Glomerular endothelial cell (primary cell): ENCODE measurements around the gene KLHL20. TPM values are rescaled to one million over a fixed set of nuclear protein-coding genes. Genes with fewer than 3 reads are reported as not detected.
"Not testable (repeated sequence)": the region's sequence is repeated elsewhere in the genome, so short reads cannot be mapped to it uniquely, and the experiment has no call there.

Experiments
- DNase-seq: peaks from one replicate; pipeline ENCODE4 v3.0.0-alpha.2; 2011; ENCODE audit warnings: low read depth, low spot score; ENCODE audit errors: extremely low read depth
- total RNA-seq: library from RNA; depleted of rRNA; stranded (reverse); fragments of >200 nt; gene quantifications from 2 replicates; pipeline ENCODE4 v1.2.3, GENCODE V29; 2015

KLHL20 gene
- total RNA-seq, 1 donor from 2014 or later, result 23.0 TPM

DNA sequence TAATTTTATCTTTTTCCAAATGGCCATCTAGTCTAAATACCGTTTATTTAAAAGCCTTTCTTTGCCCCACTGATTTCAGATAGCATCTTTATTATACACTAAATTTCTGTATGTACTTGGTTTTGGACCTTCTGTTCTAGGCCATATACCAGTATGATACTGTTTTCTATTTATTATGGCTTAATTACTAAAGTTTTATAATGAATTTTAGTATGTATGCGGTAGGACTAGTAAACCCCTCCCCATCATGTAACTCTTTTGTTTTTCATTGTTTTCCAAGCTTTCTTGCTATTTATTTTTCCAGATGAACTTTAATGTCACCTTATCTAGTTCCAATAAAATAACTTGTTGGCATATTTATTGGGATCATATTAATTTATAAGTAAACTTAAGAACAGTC lies 29.9 kb downstream of the KLHL20 start:
- no peak for DNase-seq

DNA sequence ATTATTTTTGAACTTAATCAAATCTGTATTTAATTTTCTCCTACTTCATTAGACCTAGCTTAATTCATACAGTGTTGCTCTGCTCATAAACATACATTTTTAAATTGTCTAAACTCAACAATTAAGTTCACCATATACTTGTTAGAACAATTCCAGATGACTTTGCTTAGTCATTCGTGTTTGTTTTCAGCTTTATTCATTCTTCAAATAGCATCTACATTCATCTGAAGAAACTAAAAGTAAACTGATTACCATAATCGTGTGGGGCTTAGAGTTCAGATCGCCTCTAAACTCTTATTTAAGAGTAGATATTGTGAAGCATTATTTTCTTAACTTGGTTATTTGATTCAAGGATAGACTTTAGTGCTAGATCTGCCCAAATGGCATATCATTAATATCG lies 34.4 kb downstream of the KLHL20 start:
- DNase-seq, result no peak

DNA sequence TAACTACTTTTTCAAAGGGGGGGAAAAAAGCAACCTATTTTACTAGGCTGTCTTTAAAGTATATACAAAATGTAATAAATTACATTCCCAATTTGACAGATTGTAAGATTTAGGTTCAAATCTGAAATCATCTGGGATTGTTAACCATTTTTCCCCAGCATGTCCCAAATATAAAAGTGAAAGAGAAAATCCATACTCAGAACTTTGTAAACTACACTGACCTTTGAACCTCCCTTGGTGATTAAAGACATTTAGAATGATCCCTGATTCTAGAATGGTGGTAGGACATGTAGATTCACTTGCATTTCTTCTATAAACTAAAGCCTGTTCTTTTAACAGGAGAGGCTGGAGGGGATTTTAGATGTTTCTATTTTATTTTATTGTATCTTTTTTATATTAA lies 39.0 kb downstream of the KLHL20 start:
- DNase-seq, result no peak

DNA sequence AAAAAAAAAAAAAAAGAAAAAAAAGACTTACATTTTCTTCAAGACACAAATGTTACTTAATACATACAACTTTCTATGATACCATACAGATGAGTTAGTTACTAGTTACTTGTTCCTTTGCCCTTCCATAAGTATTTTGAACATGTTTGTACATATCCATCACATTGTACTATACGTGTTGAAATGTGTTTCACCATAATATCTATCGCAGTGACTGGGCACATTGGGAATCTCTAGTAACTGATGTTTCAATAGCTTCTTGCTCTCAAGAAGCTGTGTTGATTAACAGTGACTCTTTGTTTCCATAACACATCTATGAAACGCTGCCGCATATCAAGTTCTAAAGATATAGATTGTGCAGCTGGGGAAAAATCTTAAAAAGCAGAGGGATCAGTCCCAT lies 42.9 kb downstream of the KLHL20 start:
- no peak for DNase-seq

DNA sequence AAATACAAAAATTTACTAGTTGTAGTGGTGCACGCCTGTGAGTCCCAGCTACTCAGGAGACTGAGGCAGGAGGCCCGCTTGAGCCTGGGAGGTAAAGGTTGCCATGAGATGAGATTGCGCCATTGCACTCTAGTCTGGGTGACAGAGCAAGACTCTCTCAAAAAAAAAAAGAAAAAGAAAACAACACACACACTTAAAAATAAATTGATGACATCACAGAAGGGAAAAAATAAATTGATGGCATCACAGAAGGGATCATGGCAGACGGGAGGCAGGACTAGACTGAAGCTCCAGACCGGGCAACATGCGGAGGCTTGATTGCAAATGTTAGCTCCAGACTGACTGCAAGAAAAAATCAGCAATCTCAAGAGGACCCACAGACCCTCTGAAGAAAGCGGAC lies 43.3 kb downstream of the KLHL20 start:
- DNase-seq, result no peak

DNA sequence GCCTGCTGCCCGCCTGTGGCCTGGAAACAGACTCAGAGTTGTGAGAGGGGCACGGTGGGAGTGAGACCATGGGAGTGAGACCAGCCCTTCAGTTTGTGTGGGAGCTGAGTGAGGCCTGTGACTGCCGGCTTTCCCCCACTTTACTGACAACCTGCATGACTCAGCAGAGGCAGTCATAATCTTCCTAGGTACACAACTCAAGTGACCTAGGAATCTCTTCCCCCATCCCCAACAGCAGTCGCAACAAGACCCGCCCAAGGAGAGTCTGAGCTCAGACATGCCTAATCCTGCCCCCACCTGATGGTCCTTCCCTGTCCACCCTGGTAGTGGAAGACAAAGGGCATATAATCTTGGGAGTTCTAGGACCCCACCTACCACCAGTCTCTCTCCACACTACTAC lies 44.2 kb downstream of the KLHL20 start:
- DNase-seq, result no peak

DNA sequence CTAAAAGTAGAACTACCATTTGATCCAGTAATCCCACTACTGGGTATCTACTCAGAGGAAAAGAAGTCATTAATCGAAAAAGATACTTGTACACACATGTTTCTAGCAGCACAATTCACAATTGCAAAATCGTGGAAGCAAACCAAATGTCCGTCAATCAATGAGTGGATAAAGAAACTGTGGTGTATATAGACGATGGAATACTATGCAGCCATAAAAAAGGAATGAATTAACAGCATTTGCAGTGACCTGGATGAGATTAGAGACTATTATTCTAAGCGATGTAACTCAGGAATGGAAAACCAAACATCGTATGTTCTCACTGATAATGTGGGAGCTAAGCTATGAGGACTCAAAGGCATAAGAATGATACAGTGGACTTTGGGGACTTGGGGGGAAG lies 49.5 kb downstream of the KLHL20 start:
- DNase-seq, result not testable (repeated sequence)

DNA sequence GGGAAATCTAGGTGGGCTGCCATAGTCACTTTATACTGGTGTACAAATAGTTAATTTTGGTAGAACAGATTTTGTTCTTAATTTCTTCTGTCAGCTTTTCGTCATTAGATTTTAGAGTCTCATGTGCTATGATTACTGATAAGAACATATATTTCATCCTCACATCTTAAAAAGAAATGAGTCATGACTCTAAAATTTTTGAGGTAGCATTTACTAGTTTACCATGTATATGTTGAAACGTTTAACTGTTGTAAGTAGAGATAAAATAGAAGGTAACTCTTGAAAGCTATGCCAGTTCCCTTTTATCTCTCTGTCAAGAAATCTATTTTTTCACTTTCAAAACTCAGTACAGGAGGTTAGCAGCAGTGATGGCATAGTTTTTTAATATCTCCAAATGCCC lies 53.4 kb downstream of the KLHL20 start:
- no peak for DNase-seq

DNA sequence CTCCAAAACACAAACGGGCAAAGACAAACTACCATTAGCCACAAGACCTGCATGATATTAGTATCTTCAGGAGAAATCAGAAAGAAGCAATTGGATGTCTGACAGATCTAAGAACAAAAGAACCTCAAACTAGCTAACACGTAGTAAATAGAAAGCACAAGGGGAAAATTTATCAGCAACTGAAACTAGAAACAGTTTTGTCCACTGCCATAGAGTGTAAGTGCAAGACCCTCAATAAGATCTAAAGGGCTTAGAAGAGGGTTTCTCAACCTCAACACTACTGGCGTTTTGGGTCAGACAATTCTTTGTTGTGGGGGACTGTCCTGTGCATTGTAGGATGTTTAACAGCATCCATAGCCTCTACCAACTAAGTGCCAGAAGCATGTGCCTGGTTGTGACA lies 54.0 kb downstream of the KLHL20 start:
- no peak for DNase-seq

DNA sequence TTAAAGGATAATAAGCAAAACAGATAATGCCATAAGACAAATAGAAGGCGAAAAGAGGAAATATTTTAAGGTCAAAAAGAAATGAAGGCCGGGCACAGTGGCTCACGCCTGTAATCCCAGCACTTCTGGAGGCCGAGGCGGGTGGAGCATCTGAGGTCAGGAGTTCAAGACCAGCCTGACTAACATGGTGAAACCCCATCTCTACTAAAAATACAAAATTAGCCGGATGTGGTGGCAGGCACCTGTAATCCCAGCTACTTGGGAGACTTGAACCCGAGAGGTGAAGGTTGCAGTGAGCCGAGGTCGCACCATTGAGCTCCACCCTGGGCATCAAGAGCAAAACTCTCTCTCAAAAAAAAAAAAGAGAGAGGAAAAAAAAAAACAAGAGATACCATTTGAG lies 55.5 kb downstream of the KLHL20 start:
- not testable (repeated sequence) for DNase-seq

DNA sequence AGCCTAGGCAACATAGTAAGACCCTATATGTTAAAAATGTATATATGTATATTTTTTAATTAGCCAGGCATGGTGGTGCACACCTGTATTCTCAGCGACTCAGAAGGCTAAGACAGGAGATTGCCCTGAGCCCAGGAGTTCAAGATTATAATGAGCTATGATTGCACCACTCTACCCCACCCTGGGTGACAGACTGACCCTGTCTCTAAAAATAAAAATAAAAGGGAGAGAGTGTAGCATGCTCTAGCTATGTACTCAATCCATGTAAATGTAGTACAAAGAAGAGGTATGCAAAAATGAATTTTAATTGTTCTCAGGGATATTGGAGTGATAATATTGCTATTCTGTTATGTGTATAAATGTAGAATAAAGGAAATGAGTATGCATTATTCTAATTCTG lies 56.8 kb downstream of the KLHL20 start:
- DNase-seq, result no peak

DNA sequence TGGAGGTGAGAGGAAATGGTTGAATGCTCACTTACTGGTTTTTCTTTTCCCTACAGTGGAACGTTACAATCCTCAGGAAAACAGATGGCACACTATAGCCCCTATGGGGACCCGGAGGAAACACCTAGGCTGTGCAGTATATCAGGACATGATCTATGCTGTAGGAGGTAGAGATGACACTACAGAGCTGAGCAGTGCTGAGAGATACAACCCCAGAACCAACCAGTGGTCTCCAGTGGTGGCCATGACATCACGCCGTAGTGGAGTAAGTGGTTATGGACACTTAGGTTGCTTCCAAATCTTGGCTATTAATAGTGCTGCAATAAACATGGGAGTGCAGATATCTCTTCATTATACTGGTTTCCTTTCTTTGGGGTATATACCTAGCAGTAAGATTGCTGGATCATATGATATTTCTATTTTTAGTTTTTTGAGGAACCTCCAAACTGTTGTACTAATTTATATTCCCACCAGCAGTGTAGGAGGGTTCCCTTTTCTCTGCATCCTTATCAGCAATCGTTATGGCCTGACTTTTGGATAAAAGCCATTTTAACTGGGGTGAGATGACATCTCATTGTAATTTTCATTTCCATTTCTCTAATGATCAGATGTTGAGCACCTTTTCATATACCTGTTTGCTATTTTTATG lies 60.9 kb downstream of the KLHL20 start:
- no peak for DNase-seq

DNA sequence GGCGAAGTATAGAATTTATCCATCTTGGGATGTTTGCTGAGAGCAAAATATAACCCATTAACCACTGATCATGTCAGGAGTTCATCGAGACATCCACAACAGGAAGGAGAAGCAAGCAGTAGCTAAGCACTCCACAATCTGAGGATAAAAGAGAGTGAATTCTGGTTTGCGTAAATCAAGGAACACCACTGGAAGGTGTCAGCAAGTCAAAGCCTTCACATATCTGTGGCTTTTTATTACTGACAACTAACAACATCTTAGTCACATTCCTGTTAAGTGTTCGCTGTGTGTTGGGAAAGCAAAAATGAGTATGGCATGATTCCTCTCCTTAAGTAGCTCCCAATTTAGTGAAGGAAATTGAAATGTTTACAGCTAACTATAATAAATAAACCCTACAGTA lies 65.2 kb downstream of the KLHL20 start:
- no peak for DNase-seq

DNA sequence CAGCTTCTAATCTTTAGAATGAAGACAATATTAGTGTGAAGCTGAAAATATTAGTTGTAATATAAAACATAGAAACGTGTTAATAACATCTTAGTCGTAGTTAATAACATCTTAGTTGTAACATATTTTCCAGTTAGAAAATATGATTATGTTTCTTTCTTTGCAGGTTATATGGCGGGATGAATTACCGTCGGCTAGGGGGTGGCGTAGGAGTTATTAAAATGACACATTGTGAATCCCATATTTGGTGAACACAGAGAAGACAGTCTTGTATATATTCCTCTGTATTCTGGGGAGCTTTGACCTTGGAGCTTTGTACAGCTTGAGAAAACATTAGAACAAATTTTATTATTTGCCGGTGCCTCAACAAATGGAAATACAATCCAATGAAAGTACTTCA lies 70.2 kb downstream of the KLHL20 start:
- DNase-seq, result no peak

DNA sequence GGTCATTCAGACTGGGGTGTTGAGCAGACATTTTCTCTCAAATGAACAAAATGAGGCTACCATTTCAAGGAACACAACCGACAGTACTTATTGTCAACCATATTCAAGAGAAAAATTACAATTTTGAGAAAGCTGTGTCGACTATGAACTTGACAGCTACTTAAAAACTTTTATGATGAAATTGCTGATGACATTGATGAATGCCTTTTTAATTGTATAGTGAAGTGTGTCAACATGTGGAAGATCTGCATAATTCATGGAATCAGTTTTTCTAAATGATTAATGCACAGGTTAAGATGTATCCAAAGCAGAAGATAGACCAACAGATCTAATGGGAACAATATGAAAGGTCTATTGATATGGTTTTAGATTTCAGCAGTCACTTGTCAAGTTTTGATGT lies 75.1 kb downstream of the KLHL20 start:
- DNase-seq, result no peak

DNA sequence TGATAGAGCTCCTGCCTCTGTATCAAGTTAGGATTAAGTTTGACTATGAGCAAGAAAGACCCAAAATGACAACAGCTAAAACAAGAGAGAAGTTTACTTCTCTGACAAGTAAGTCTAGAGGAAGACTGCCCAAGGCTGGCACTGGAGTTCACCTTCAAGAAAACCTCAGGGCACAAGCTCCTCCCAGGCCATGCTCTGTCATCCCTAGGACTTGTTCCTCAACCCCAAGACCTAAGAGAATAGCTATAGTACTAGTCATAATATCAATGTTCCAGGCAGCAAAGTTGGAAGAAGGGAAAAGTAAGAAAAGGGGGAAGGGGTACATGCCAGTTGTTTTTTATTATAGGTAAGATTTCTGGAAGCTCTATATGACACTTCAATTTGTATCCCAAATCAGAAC lies 83.3 kb downstream of the KLHL20 start:
- DNase-seq, result no peak

DNA sequence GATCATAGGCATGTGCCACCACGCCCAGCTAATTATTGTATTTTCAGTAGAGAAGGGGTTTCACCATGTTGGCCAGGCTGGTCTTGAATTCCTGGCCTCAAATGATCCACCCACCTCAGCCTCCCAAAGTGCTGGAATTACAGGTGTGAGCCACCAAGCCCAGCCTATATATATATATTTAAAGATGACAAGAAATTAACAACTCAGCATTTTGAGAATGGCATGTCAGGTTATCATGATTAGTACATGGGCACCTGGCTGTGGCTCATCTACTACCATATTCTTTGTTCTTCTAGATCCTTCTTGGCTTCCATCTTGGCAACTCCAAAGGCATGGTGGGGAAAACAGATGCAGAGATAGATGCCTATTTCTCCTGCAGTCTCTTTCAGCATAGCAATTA lies 85.2 kb downstream of the KLHL20 start:
- not testable (repeated sequence) for DNase-seq

DNA sequence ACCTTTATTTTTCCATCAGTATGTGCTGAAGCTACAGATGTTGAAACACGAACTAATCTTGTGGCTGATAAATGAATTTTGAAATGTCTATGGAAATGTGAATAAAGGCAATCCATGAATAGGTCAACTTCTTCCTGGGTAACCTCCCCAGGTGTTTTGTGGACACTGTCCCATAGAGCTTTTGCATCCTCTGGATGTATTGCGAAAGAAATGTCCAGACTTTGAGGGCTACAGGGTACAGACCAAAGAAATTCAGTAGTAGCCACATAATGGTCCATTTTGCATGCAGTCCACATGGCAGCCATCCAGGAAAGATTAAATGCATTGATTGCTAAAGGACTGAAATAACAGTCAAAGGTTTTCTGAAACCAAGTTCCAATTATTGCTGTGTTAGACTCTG lies 88.2 kb downstream of the KLHL20 start:
- DNase-seq, result no peak

DNA sequence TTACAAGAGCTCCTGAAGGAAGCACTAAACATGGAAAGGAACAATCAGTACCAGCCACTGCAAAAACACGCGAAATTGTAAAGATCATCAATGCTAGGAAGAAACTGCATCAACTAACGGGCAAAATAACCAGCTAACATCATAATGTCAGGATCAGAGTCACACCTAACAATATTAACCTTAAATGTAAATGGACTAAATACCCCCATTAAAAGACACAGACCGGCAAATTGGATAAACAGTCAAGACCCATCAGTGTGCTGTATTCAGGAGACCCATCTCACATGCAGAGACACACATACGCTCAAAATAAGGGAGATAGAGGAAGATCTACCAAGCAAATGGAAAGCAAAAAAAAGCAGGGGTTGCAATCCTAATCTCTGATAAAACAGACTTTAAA lies 98.9 kb downstream of the KLHL20 start:
- not testable (repeated sequence) for DNase-seq

DNA sequence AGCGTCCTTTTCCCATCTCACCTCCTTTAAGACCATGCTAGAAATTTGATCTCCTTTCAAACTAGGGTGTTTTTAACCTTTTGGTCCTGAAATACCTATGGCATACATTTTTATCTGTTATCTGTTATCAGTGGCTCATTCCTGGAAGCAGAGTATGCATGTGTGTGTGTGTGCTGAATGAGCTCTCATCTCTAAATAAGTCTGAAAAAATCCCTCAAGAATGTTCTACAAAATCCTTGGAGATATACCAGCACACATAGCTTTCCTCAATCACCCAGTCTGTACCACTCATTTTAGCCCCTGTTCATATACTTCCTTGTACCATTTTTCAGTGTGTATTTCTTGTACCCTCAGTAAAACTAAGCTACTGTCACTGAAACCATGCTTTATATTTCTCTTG lies 103.7 kb downstream of the KLHL20 start:
- no peak for DNase-seq

DNA sequence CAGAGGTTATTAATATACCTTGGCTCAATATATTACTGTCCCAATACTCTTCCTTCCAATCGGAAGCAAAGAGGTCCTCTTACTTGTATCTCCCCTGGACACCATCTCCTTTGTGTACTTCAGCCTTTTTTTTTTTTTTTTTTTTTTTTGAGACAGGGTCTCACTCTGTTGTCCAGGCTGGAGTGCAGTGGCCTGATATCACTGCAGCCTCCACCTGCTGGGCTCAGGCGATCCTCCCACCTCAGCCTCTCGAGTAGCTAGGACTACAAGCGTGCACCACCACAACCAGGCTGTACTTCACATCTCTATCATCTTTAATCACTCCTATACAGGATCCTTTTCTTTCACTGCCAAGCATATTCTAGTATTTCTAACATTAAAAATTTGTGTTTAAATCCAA lies 106.9 kb downstream of the KLHL20 start:
- DNase-seq, result no peak

DNA sequence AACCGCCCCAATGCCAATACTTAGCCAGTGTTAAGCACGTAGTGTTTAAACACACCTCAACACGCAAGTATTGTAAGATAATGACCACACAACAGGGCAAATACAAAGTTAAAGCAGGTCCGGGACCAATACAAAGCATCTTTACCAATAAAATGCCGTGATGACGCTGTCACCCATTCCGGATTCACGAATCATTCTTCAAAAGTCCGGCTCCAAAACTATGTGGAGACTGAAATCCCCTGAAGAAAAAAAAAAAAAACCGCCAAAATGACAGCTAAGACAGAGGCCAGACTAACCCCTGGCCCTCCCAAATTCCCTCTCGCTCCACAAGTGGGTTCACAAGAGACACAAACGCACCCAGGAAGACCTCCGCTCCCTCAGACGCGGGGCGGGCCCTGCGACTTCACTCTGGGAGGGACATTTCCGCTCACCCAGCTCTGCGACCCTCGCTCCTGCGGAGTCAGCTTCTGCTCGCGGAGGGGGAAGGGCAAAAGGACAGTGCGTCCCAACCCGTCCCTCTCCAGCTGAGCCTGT lies 109.1 kb downstream of the KLHL20 start:
- DNase-seq, result no peak
